SK-N-MC (cell line): ENCODE results near the gene MUC3A.
"Not testable (repeated sequence)": the region's sequence is repeated elsewhere in the genome, so short reads cannot be mapped to it uniquely, and the experiment has no call there.

ENCODE experiments used
- DNase-seq: peaks from one replicate; pipeline ENCODE4 v3.0.0-alpha.2; 2011; ENCODE audit warnings: low read depth, low spot score
- H3K27ac ChIP-seq: fragments of 200-600 bp; sonication (generic); 2 replicates; pipeline ENCODE4 v1.5.1; 2016; ENCODE audit warnings: mixed run types
- H3K36me3 ChIP-seq: fragments of 200-600 bp; sonication (generic); 2 replicates; pipeline ENCODE4 v1.6.1; 2017; ENCODE audit warnings: antibody characterized with exemption, low read length, mixed read lengths; ENCODE audit not compliant: insufficient read depth
- H3K4me3 ChIP-seq: fragments of 200-600 bp; sonication (generic); 2 replicates; pipeline ENCODE4 v1.5.1; 2016
- H3K9ac ChIP-seq: fragments of 200-600 bp; sonication (generic); 2 replicates; pipeline ENCODE4 v1.8.0; 2017; ENCODE audit warnings: mixed run types, mixed read lengths; ENCODE audit not compliant: insufficient read length
- H3K9me3 ChIP-seq: fragments of 200-600 bp; sonication (generic); 2 replicates; pipeline ENCODE4 v1.6.1; 2017; ENCODE audit warnings: low read depth, mild to moderate bottlenecking, antibody characterized with exemption, low read length, moderate library complexity, mixed read lengths
- EZH2 ChIP-seq: fragments of 200-600 bp; sonication (generic); IDR thresholded peaks from one replicate; pipeline ENCODE4 v1.6.1; 2017; ENCODE audit warnings: antibody characterized with exemption
- FOXP2 ChIP-seq: optimal IDR thresholded peaks from 2 replicates; pipeline ENCODE3; 2011; ENCODE audit warnings: mild to moderate bottlenecking, moderate library complexity; ENCODE audit not compliant: insufficient read depth; ENCODE audit errors: extremely low read length, control extremely low read depth
- POLR2AphosphoS5 ChIP-seq: IDR thresholded peaks from 2 replicates; pipeline ENCODE4 v1.6.1; 2012; ENCODE audit warnings: mild to moderate bottlenecking, low read depth, low read length, borderline replicate concordance

Gene MUC3A

DNA sequence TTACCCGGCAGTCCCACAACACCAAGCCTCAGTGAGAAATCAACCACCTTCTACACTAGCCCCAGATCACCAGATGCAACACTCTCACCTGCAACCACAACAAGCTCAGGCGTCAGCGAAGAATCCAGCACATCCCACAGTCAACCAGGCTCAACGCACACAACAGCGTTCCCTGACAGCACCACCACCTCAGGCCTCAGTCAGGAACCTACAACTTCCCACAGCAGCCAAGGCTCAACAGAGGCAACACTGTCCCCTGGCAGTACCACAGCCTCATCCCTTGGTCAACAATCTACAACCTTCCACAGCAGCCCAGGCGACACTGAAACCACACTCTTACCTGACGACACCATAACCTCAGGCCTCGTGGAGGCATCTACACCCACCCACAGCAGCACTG is 53.0 kb downstream of the MUC3A start:
- H3K9ac ChIP-seq, DNase-seq, H3K9me3 ChIP-seq, H3K36me3 ChIP-seq, H3K4me3 ChIP-seq, H3K27ac ChIP-seq: not testable (repeated sequence)

DNA sequence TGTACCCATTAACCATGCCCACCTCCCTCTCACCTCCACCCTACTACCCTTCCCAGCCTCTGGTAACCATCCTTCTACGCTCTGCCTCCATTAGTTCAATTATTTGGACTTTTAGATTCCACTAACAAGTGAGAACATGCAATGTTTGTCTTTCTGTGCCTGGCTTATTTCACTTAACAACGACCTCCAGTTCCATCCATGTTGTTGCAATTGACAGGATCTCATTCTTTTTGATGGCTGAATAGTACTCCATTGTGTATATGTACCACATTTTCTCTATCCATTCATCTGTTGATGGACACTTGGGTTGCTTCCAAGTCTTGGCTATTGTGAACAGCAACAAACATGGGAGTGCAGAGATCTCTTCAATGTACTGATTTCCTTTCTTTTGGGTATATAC is 58.0 kb downstream of the MUC3A start:
- not testable (repeated sequence) for H3K36me3 ChIP-seq, H3K27ac ChIP-seq, DNase-seq, H3K9ac ChIP-seq, H3K9me3 ChIP-seq, H3K4me3 ChIP-seq

DNA sequence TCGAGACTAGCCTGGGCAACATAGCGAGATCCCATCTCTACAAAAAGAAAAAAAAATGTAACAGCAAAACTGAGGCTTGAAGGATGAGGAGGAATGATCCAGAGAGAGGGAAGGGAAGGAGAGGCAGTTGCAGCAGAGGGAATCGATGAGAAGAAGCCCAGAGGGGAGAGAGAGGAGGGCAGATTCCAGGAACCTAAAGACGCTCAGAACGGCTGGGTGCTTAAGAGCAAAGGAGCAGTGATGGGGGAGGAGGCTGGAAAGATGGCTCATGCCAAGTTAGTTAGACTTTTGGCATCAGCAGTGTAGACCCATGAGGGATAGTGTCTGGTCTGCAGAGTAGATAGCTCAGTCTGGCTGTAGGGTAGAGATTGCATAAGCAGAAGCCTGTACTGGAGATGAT is 60.3 kb downstream of the MUC3A start:
- no peaks in the 10 kb centered on the region for H3K9me3 ChIP-seq
- H3K36me3 ChIP-seq = no peaks in the 10 kb centered on the region
- DNase-seq = no peak
- no peak overlapping the region for H3K9ac ChIP-seq
- TF ChIP-seq POLR2AphosphoS5 (no peak), EZH2 (no peak), FOXP2 (no peak)
- no peak overlapping the region for H3K27ac ChIP-seq
- H3K4me3 ChIP-seq = no peak overlapping the region

DNA sequence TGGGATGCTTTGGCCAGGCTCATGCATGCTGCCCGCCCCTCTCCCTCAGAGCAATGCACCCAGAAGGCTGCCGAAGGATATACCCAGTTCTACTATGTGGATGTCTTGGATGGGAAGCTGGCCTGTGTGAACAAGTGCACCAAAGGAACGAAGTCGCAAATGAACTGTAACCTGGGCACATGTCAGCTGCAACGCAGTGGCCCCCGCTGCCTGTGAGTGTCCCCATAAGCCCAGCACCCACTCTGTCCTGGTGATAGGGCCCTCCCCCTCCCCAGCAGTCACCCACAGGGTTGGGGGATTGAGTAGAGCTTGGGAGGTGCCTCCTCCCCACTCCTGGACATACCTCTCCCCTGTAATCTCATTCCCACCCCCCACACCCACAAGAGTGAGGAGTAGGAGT is 63.6 kb downstream of the MUC3A start:
- no peak for DNase-seq
- no peak overlapping the region for H3K4me3 ChIP-seq
- TF ChIP-seq POLR2AphosphoS5 = no peak
- no peak for TF ChIP-seq FOXP2
- TF ChIP-seq EZH2 = no peak

DNA sequence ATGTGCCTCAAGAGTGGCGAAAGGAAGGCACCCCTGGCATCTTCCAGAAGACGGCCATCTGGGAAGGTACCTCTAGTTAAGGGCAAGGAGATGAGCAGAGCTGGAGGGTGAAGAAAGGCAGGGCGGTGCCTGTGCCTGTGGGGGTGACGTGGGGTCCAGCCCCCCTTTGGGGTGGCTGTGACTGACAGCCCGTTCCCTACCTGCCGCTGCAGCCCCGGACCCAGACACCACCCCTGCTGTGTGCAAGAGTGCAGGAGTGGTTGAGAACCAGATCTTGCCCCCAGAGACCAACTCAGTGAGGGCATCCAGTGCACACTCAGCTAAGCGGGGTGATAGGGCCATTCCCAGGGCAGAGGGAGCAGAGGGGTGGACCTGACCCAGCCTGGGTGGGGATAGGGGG is 66.3 kb downstream of the MUC3A start:
- no peak overlapping the region for H3K9ac ChIP-seq
- H3K9me3 ChIP-seq = no peaks in the 10 kb centered on the region
- no peak for DNase-seq
- H3K36me3 ChIP-seq = no peaks in the 10 kb centered on the region
- TF ChIP-seq EZH2 (no peak), POLR2AphosphoS5 (no peak), FOXP2 (no peak)
- H3K27ac ChIP-seq = no peak overlapping the region
- H3K4me3 ChIP-seq = no peak overlapping the region

More for the DNA sequence above, 63.6 kb downstream of the MUC3A start:
- Histone ChIP-seq H3K36me3 (no peaks in the 10 kb centered on the region), H3K9ac (no peak overlapping the region), H3K27ac (no peak overlapping the region), H3K9me3 (no peaks in the 10 kb centered on the region)

DNA sequence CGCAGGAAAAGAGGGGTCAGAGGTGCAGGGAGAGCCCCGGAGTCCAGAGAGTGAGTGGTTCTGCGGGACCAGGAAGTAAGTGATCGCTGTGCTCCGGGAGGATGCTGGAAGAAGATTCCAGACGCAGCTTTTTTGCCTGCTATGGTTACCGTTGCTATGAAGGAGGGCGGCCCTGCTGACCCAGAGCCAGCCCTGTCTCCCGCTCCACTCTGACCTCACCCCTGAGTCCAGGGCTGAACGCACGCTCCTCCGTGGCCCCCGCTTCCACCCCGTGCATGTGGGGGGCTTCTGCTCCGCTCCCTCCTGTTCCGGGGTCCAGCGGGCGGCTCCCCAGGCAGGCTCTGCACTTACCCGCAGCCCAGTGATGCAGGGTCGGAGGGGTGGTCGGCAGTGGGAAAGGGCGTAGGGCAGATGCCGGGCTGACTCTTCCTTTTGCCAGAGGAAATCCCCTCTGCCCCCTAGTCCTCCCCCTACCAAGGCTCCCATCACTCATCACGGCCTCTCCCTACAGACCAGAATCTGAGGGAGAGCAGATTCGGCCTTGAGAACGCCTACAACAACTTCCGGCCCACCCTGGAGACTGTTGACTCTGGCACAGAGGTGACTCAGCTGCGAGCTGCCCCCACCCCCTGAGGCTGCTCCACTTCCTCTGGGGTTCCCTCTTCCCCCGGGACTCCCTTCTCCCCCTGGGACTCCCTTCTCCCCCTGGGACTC is 67.9 kb downstream of the MUC3A start:
- Histone ChIP-seq H3K4me3 (peak overlapping the region; percentile 42; the same call in 1 of the 2 replicates), H3K9ac (no peak overlapping the region), H3K36me3 (no peaks in the 10 kb centered on the region), H3K27ac (no peak overlapping the region), H3K9me3 (no peaks in the 10 kb centered on the region)
- DNase-seq = no peak
- no peak for TF ChIP-seq EZH2
- no peak for TF ChIP-seq FOXP2
- no peak for TF ChIP-seq POLR2AphosphoS5
